Testis (tissue), 3 donors: ENCODE measurements around the gene LYL1. TPM values are rescaled to one million over a fixed set of nuclear protein-coding genes. Genes with fewer than 3 reads are reported as not detected.
A peak's percentile ranks its signal among the peaks of the same experiment; 100 is the strongest.

Experiments
- DNase-seq: peaks from one replicate; pipeline ENCODE4 v3.0.0-alpha.2; 2019
- H3K27ac ChIP-seq, 2 donors: fragments of 200-600 bp; sonication (generic); one replicate each; pipeline ENCODE4 v1.5.1; 2019
- H3K27me3 ChIP-seq: fragments of 200-600 bp; sonication (generic); one replicate; pipeline ENCODE4 v1.5.1; 2019
- H3K36me3 ChIP-seq: fragments of 200-600 bp; sonication (generic); one replicate; pipeline ENCODE4 v1.5.1; 2017; ENCODE audit warnings: low read depth; ENCODE audit errors: missing control alignments
- H3K4me1 ChIP-seq: fragments of 200-600 bp; sonication (generic); one replicate; pipeline ENCODE4 v1.5.1; 2019
- H3K4me3 ChIP-seq, 2 donors: fragments of 200-600 bp; sonication (generic); one replicate each; pipeline ENCODE4 v1.5.1; 2017 to 2019
- H3K9me3 ChIP-seq: fragments of 200-600 bp; sonication (generic); one replicate; pipeline ENCODE4 v1.5.1; 2017
- CTCF ChIP-seq, 3 experiments: fragments of 450-650 bp in 2 of 3; fragments of 200-600 bp in 1 of 3; sonication (generic) in 1 of 3; IDR thresholded peaks; one replicate each; pipeline ENCODE4 v1.5.1; 2016 to 2019; ENCODE audit warnings: antibody characterized with exemption in 3 of 3, mild to moderate bottlenecking in 2 of 3, moderate library complexity in 1 of 3
- POLR2A ChIP-seq: fragments of 450-650 bp; IDR thresholded peaks from one replicate; pipeline ENCODE4 v1.6.1; 2017; ENCODE audit warnings: antibody characterized with exemption, mild to moderate bottlenecking, moderate library complexity
- WGBS, 2 donors: methylation state at CpG; one replicate each; pipeline ENCODE4 v1.1.5; 2018; 5-methylcytosine and 5-hydroxymethylcytosine counted together
- intact Hi-C: fragments of 100-400 bp; cut with DNase I; formaldehyde crosslinking; loops from one replicate; pipeline ENCODE4 v1.15.1; 2023; ENCODE audit warnings: low total_unique reads
- polyA plus RNA-seq: library from polyadenylated mRNA; stranded (reverse); fragments of 350-450 nt; fragmentation: Illumina TruSeq; extraction: RNeasy Lipid Tissue Mini Kit (QIAGEN cat#74804); gene quantifications from one replicate; pipeline ENCODE4 v1.2.3, GENCODE V29; 2014; ENCODE audit warnings: low read depth, low replicate concordance; ENCODE audit not compliant: insufficient read depth
- total RNA-seq, 2 donors: library from RNA; depleted of rRNA; stranded (reverse); fragments of >200 nt; gene quantifications; one replicate each; pipeline ENCODE4 v1.2.3, GENCODE V29; 2016

LYL1 gene
- total and polyA plus RNA-seq, 3 donors from 2014 or later, result 15.9 to 35.8 (median 21.9) TPM

GRCh38 chr19:13102416-13102665, 317 bp downstream of the LYL1 start:
- Histone ChIP-seq H3K4me3 (peak overlapping the region; percentile 42 to 51), H3K27me3 (no peaks in the 10 kb centered on the region), H3K36me3 (no peaks in the 10 kb centered on the region), H3K4me1 (peaks cover 22% of the 10 kb centered on the region), H3K27ac (peak overlapping the region; percentile 58 to 84), H3K9me3 (no peaks in the 10 kb centered on the region)
- no peak for DNase-seq
- TF ChIP-seq CTCF (IDR thresholded peaks at IDR 0.05) (no peak), POLR2A (no peak)
- intact Hi-C loops, result no loop called here
- WGBS, 2 donors, result 16 to 28% methylated on average over 3 to 4 of the region's 7 CpGs

DNA sequence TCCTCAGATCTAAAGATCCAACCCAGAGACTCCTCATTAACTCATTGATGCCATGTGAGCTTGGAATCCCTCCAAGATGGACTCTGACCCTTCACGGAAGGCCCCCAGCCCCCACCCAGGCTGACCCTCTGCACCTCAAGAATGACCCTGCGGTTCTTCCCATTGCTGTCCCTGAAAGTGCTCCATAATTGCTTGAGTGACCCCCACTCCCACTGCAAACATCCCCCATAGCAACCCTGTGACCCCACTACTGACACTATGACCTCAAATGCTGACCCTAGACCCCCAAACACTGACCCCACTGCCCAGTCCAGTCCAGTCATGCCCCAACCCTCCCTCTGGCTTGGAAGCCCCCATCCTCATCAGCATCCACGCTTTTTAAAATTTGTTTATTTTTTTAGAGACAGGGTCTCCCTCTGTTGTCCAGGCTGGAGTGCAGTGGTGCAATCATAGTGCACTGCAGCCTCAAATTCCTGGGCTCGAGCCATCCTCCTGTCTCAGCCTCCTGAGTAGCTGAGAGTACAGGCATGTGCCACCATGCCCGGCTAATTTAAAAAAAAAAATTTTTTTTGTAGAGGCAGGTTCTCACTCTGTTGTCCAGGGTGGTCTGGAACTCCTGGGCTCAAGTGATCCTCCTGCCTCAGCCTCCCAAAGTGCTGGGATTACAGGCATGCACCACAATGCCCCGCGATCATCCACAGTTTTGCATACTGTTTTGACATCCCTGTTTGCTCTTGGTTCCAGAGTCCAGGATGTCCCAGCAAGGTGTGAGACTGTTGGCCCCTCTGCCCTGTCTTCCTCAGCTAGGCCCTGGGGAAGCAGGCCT, 855 bp downstream of the LYL1 start:
- no peaks in the 10 kb centered on the region for H3K9me3 ChIP-seq
- TF ChIP-seq POLR2A (no peak), CTCF (IDR thresholded peaks at IDR 0.05) (no peak)
- H3K4me3 ChIP-seq, result peak overlapping the region; percentile 42 to 51
- whole genome bisulfite sequencing, 2 donors, result 75% methylated on average over 7 of the region's 7 CpGs
- H3K27me3 ChIP-seq, result no peaks in the 10 kb centered on the region
- DNase-seq, result no peak
- H3K4me1 ChIP-seq, result peaks cover 22% of the 10 kb centered on the region
- intact Hi-C loops, result no loop called here
- H3K27ac ChIP-seq, result peak overlapping the region; percentile 58 to 84
- H3K36me3 ChIP-seq, result no peaks in the 10 kb centered on the region

DNA sequence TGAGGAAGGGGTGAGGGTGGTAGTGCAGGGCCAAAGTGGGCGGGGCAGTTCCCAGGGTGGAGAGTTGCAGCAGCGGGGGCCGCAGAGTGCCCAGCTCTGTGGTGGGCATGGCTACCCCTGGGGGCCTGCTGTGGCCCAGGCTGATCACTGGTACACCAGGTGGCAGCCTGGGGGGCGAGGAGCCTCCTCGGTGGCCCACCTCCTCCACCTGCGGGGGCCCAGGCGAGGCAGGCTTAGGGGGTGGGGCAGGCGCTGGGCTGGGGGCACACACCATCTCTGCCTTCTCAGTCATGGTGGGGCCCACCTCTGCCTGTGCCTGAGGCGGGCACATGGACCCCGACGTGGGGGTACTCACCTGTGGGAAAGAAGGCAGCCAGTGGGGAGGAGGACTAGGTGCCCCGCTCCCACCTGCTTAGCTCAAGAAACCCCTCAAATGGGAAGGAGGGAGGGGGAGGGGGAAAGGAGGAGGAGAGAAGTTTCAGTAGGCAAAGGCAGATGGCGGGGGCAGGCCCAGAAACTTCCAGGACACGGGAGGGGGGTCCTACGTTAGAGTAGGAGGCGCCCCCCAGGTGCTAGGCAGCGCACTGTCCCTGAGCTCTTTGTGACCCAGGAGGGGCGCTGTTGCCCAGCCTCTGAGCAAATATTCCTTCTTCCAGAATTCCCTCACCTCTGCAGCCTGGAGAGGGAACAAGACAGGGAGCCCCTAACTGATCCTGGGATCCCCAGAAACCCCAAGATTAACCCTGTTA, 1.6 kb downstream of the LYL1 start:
- Histone ChIP-seq H3K4me3 (no peak overlapping the region), H3K36me3 (no peaks in the 10 kb centered on the region), H3K27ac (no peak overlapping the region), H3K9me3 (no peaks in the 10 kb centered on the region), H3K4me1 (peaks cover 22% of the 10 kb centered on the region), H3K27me3 (no peaks in the 10 kb centered on the region)
- DNase-seq, result no peak
- no peak for TF ChIP-seq CTCF (IDR thresholded peaks at IDR 0.05)
- no peak for TF ChIP-seq POLR2A
- WGBS, 2 donors, result 76 to 78% methylated on average over 12 to 18 of the region's 18 CpGs
- intact Hi-C loops, result no loop called here

- peaks cover 22% of the 10 kb centered on the region for H3K4me1 ChIP-seq
- no peak for DNase-seq
- H3K36me3 ChIP-seq, result no peaks in the 10 kb centered on the region
Measured at GRCh38 chr19:13100031-13100588, 2.5 kb downstream of the LYL1 start.

More at GRCh38 chr19:13100031-13100588, 2.5 kb downstream of the LYL1 start:
- Histone ChIP-seq H3K4me3 (peak overlapping the region in 1 of 2 donors; percentile 58), H3K27me3 (no peaks in the 10 kb centered on the region), H3K27ac (peak overlapping the region; percentile 31 to 86), H3K9me3 (no peaks in the 10 kb centered on the region)
- 77 to 84% methylated on average over 11 to 12 of the region's 12 CpGs for WGBS, 2 donors
- intact Hi-C loops, result no loop called here
- TF ChIP-seq POLR2A, result no peak
- TF ChIP-seq CTCF (IDR thresholded peaks at IDR 0.05), result no peak
